Stimulated activated CD4-positive, alpha-beta T cell treated with anti-CD3 and anti-CD28 coated beads, Interleukin-15, amount 100 ng/mL, for 1 hour (primary cell): ENCODE measurements around the gene CCDC90B.
"Not testable (repeated sequence)": the region's sequence is repeated elsewhere in the genome, so short reads cannot be mapped to it uniquely, and the experiment has no call there.

Source experiments
- DNase-seq, 2 donors: peaks; one replicate each; pipeline ENCODE4 v3.0.0-alpha.2; 2020; ENCODE audit warnings: low read depth in 1 of 2, low spot score in 1 of 2

The CCDC90B gene

GRCh38 chr11:83285771-83286528 lies at the start of gene CCDC90B:
TSS of gene CCDC90B (minus strand) at chr11:83286367. CDS start at chr11:83285972, 395 bp downstream.
- DNase-seq: peak; percentile 80 to 82

DNA sequence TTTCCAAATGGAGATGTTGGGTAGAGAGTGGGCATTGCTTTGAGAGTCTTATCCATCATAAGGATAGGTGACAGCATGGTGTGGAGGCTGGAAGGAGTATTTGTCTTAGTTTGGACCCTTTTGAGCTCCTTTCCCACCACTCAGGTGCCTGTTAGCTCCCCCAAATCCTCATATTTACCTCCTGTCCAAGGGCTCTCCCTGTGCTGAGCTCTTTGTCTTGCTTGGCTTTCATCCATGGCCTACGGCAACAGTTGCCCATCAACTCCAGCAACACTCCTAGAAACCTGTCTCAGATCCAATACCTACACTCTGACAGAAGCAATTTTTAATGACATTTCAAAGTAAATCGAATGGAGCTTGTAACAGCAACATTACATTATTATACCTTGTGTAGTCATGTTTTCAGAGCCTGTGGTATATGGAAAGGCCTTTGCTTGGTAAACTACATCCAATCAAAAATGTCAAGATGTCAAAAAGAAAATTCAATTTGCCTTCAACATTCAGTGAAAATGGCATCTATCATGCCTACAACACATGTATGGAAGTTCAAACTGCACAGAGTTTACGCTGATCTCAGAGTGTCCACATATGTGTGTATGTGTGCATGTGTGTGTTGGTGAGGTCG lies 49.4 kb upstream of the CCDC90B start:
- DNase-seq: no peak

DNA sequence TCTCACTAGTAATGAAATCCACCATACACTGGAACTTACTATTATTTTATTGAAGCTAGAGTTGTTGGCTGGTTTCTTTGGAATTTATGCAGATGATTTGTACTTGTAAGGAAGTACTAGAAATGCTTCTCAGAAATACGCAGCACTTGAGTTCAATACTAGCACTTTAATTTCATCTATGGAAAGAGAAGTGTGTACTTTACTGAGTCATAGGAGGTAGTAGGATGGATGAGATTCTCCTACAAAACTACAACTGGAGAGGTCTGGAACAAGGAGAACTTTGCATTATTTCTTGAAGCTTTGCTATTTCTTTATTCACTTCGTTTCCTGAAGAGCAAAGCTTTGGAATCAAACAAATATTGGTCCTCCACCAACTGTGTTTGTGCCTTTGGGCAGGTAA lies 44.1 kb upstream of the CCDC90B start:
- DNase-seq: no peak

DNA sequence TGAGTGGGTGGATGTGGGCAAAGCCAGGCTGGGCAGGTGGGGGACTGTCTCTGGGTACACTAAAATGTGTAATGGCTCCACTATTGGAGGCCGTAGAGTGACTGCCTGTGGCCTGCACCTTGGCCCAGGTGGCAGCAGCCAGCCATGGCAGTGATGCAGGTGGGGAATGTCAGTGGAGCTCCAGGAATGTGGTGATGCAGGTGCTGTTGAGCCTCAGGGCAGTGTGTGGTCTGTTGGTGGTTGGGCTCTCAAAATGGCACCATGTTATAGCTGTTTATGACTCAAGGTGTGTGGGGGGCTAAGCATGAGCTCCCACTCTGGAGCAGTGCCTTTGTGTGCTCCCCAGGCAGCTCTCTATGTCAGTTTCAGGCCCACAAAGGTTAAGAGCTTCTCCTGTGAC lies 40.2 kb upstream of the CCDC90B start:
- DNase-seq: no peak

DNA sequence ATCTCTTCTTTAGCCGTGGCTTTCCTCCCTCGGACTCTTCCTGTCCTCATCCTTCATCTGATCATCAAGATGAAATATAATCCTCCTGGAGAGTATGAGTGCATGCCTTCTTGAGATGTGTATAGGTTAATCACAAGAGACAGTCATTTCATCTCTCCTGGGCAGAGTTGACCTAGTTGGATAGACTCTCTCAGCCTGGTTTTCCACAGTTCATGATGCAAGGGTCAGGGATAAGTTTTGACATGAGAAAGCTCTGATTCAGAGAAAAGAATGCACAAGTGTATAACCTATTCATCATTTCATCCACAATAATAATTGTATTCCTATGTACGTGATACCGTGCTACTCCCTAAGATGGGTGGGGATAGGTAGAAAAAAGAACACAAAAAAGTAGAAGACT lies 33.2 kb upstream of the CCDC90B start:
- no peak for DNase-seq

- no peak for DNase-seq
These were observed 32.8 kb upstream of the CCDC90B start for GRCh38 chr11:83318931-83319330.

DNA sequence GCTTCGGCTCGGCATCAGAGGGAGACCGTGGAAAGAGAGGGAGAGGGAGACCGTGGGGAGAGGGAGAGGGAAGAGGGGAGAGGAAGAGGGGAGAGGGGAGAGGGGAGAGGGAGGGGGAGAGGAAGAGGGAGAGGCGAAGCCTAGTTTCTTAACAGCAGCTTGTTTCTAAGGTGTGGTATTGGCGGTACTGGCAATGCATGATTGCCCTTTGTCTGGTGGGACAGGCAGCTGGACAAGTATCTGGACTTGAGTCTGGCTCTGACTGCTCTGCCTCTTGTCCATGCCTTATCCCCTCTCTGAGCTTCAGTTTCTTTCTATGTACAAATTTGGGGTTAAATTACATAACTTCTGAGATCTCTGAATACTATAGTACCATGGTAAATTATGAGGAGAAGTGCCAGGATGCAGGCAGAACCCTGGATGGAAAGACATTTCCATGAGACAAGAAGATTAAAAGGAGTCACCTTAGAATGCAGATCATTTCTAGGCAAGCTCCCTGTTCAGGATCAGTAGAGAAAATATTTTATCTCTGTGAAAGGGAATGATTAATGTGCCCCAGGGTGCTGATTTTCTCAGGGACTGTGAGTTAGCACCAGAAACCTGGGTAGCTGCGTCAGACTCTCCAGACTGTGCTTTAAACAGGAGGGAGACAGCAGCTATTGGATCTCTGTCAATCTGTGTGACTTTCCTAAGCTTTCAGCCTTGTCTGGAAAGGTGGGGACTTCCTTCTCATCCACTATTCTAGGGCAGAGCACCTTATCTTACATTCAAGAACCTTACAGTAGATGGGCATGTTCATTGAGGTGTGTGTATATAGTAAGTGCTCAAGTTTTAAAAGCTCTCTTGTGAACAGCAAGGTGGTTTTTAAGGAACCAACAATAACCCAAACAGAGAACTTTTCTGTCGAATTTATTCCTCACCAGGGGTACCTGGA lies 31.9 kb upstream of the CCDC90B start:
- no peak for DNase-seq

DNA sequence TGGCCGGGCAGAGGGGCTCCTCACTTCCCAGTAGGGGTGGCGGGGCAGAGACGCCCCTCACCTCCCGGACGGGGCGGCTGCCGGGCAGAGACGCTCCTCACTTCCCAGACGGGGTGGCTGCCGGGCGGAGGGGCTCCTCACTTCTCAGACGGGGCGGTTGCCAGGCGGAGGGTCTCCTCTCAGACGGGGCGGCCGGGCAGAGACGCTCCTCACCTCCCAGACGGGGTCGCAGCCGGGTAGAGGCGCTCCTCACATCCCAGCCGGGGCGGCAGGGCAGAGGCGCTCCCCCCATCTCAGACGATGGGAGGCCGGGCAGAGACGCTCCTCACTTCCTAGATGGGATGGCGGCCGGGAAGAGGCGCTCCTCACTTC lies 30.7 kb upstream of the CCDC90B start:
- DNase-seq: not testable (repeated sequence)

- DNase-seq: not testable (repeated sequence)
These were observed 30.2 kb upstream of the CCDC90B start for GRCh38 chr11:83316143-83316896.

- DNase-seq: no peak
These were observed 26.3 kb upstream of the CCDC90B start for GRCh38 chr11:83312430-83312829.

DNA sequence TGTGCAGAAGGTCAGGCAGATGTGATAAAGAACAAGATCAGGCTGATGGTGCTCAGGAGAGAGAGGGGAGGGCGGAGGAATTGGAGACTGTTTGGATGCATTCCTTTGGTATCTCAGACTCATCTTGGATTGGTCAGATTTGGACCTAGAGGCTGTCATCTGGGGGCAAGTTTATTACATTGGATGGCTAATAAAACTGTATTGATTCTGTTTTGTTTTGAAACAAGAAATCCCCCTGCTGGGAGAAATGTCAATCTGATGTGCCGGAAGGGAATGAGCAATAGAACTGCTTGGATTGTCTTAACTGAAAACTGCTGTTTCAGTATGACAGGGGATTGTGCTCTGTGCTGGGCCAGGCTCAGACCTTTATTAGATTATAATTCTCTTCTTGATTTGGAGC lies 25.5 kb upstream of the CCDC90B start:
- DNase-seq: no peak

DNA sequence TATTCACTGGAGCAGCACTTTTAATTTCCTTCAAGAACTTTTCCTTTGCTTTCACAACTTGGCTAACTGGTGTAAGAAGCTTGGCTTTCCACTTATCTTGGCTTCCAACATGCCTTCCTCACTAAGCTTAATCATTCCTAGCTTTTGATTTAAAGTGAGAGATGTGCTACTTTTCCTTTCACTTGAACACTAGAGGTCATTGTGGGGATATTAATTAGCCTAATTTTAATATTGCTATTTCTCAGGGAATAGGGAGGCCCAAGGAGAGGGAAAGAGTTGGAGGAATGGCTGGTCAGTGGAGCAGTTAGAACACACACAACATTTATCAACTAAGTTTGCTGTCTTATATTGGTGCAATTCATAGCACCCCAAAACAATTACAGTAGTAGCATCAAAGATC lies 24.6 kb upstream of the CCDC90B start:
- no peak for DNase-seq

DNA sequence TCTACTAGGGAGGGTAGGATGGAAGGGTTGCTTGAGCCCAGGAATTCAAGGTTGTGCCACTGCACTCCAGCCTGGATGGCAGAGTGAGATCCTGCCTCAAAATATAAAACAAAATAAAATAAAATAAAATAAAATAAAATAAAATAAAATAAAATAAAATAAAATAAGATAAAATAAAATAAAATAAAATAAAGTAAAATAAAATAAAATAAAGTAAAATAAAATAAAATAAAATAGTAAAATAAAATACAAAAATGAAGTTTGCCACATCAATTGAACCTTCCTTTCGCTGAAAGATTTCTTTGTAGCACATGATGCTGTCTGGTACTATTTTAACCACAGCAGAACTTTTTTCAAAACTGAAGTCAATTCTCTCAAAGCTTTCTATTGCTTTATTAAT lies 22.4 kb upstream of the CCDC90B start:
- DNase-seq: not testable (repeated sequence)

GRCh38 chr11:83306200-83307080 lies 20.3 kb upstream of the CCDC90B start:
- DNase-seq: no peak

DNA sequence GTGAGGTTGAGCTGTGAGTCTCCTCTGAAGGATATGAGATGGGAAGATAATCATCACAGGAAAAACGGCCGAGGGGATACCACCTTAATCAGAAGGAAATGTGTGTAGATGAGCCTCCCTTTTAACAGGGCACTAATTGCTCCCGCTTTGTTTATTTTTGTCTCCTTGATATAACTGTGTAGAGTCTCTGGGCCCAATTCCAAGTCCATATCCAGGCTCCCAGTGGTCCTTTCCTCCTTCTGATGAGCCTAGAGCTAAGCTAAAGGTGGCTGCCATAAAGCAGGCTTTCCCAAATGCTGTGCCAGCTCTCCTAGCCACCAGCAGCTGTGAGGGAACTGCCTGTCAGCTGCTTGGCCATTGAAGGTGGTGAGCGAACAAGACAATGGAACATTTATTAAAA lies 17.1 kb upstream of the CCDC90B start:
- DNase-seq: no peak

DNA sequence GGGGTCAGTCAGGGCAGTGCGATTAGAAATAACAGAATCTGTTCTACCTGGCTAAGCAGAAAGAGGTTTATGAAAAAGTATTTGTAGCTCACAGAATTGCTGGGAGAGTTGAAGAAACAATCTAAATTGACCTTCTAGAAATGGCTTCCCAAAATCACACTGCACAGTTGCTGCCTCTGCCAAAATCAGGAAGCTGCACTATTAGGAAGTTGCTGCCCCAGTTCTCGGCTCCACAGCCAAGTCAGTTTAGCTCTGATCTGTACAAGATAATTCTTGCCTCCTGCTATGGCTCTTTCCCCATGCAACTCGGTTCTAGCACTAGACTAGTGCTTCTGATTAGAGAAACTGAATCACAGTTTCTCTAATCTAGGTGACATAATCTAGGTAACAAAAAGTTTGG lies 16.0 kb upstream of the CCDC90B start:
- no peak for DNase-seq

GRCh38 chr11:83299681-83300080 lies 13.5 kb upstream of the CCDC90B start:
- DNase-seq: no peak

GRCh38 chr11:83294208-83294607 lies 8.0 kb upstream of the CCDC90B start:
- DNase-seq: no peak

GRCh38 chr11:83293457-83293774 lies 7.2 kb upstream of the CCDC90B start:
- DNase-seq: no peak

- DNase-seq: no peak
These were observed 6.7 kb upstream of the CCDC90B start for GRCh38 chr11:83292709-83293456.
